ENCODE results near the gene PRR33. TPM values are rescaled to one million over a fixed set of nuclear protein-coding genes. Genes with fewer than 3 reads are reported as not detected.

PRR33 gene
- total and polyA plus RNA-seq, 9 of the 15 experiments (the other 6 are each of a cell fraction or from before 2014, with no cell fraction given), result not detected

DNA sequence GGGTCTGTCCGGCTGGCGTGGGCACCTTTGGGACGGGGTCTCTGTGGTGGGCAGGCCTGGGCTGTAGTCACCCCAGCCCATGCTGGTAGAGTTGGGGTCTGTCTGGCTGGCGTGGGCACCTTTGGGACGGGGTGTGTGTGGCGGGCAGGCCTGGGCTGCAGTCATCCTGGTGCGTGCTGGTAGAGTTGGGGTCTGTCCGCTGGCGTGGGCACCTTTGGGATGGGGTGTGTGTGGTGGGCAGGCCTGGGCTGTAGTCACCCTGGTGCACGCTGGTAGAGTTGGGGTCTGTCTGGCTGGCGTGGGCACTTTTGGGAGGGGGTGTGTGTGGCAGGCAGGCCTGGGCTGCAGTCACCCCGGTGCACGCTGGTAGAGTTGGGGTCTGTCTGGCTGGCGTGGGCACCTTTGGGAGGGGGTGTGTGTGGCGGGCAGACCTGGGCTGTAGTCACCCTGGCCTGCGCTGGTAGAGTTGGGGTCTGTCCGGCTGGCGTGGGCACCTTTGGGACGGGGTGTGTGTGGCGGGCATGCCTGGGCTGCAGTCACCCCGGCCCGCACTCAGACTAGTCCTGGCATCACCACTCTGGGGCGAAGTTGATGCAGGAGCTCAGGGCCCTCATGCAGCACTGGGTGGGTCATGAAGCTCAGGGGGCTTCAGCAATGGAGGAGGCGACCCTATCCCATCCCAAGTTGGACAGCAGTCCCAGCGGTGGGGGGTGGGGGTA, 19.3 kb downstream of the PRR33 start:
- no peak overlapping the region for H2AFZ ChIP-seq (ENCODE audit: low read depth, low read length)
- H3K9me1 ChIP-seq (ENCODE audit: control insufficient read depth, insufficient read depth, low read length), result no peaks in the 10 kb centered on the region
- ChIA-PET CTCF (ENCODE audit: low intra/inter-chr PET ratio) (no interaction called here), POLR2A (no interaction called here)
- no peak for ATAC-seq
- no peak for FAIRE-seq
- H3K4me1 ChIP-seq (replicated peaks in 1 of 2; ENCODE audit: control insufficient read depth in 2 of 2, insufficient read depth in 2 of 2, low read length in 2 of 2), result peaks cover 0 to 44% of the 10 kb centered on the region in 2 experiments; a peak in 2 of 5 replicates
- H4K20me1 ChIP-seq (replicated peaks; ENCODE audit: control insufficient read depth, insufficient read depth, low read length), result 0 out of 2 replicates have a peak, but pooled peaks cover 5% of the 10 kb centered on the region
- BruUV-seq (replicated peaks), result no TSS peak
- no peaks in the 10 kb centered on the region for H3K9me3 ChIP-seq (replicated peaks; ENCODE audit: control insufficient read depth, insufficient read depth, low read depth, low read length)
- DNase-seq (ENCODE audit: extremely low read depth in 1 of 4, low spot score in 3 of 4), result no peak
- H3K9ac ChIP-seq (ENCODE audit: insufficient read depth in 1 of 2, low read depth in 2 of 2, low read length in 2 of 2), result no peak overlapping the region
- H3K79me2 ChIP-seq (ENCODE audit: control insufficient read depth, insufficient read depth, low read length), result no peaks in the 10 kb centered on the region
- H3K4me2 ChIP-seq (ENCODE audit: insufficient read depth, low read length), result no peak overlapping the region
- H3K36me3 ChIP-seq (ENCODE audit: control insufficient read depth, insufficient read depth, low read length), result no peaks in the 10 kb centered on the region
- H3K4me3 ChIP-seq, result no peak overlapping the region
- H3K27me3 ChIP-seq (ENCODE audit: control insufficient read depth in 2 of 2, insufficient read depth in 2 of 2, low read length in 2 of 2), result peaks cover 15 to 59% of the 10 kb centered on the region in 2 experiments; a peak in 4 of 5 replicates
- no peak overlapping the region for H3K27ac ChIP-seq (ENCODE audit: extremely low read depth, low read depth, low read length)
- 3% methylated on average over 24 of the region's 25 CpGs for WGBS (ENCODE audit: insufficient coverage, low coverage, missing lambda C conversion rate)
- in situ Hi-C loops (cut with MboI) (loop anchor here (10.0 kb wide), 1 partner anchor 132 kb away; no protein-coding TSS in a partner anchor), intact Hi-C loops (cut with micrococcal nuclease) (no loop called here)
- TF ChIP-seq GTF2F1 (IDR thresholded peaks at IDR 0.05; ENCODE audit: low read depth, low read length) (no peak), NR1H2 (CRISPR knock-in tag; IDR thresholded peaks at IDR 0.05) (no peak), C11orf30 (IDR thresholded peaks at IDR 0.05; ENCODE audit: low read depth) (no peak), PML (IDR thresholded peaks at IDR 0.05; ENCODE audit: low read length) (no peak), ZNF436 (CRISPR knock-in tag; IDR thresholded peaks at IDR 0.05) (no peak), PCBP1 (IDR thresholded peaks at IDR 0.05; ENCODE audit: low read depth, low read length, poor library complexity, severe bottlenecking) (no peak), SIN3A (IDR thresholded peaks at IDR 0.05; ENCODE audit: borderline replicate concordance in 2 of 2, control insufficient read depth in 1 of 2, low read depth in 2 of 2, low read length in 2 of 2) (no peak), ZC3H4 (CRISPR knock-in tag; IDR thresholded peaks at IDR 0.05; ENCODE audit: borderline replicate concordance) (no peak), TCF7L2 (IDR thresholded peaks at IDR 0.05; ENCODE audit: low read depth, low read length) (no peak), PHTF2 (CRISPR knock-in tag; IDR thresholded peaks at IDR 0.05) (no peak), ZFP36 (IDR thresholded peaks at IDR 0.05; ENCODE audit: low read depth, low read length, partially characterized antibody) (no peak), KLF13 (tag; IDR thresholded peaks at IDR 0.05; ENCODE audit: borderline replicate concordance, low read depth) (no peak)
- TF ChIP-seq, protein P1, sequence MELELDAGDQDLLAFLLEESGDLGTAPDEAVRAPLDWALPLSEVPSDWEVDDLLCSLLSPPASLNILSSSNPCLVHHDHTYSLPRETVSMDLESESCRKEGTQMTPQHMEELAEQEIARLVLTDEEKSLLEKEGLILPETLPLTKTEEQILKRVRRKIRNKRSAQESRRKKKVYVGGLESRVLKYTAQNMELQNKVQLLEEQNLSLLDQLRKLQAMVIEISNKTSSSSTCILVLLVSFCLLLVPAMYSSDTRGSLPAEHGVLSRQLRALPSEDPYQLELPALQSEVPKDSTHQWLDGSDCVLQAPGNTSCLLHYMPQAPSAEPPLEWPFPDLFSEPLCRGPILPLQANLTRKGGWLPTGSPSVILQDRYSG (tag; conservative IDR thresholded peaks at IDR 0.05; ENCODE audit: low read depth), result no peak
- TF ChIP-seq, protein P2, sequence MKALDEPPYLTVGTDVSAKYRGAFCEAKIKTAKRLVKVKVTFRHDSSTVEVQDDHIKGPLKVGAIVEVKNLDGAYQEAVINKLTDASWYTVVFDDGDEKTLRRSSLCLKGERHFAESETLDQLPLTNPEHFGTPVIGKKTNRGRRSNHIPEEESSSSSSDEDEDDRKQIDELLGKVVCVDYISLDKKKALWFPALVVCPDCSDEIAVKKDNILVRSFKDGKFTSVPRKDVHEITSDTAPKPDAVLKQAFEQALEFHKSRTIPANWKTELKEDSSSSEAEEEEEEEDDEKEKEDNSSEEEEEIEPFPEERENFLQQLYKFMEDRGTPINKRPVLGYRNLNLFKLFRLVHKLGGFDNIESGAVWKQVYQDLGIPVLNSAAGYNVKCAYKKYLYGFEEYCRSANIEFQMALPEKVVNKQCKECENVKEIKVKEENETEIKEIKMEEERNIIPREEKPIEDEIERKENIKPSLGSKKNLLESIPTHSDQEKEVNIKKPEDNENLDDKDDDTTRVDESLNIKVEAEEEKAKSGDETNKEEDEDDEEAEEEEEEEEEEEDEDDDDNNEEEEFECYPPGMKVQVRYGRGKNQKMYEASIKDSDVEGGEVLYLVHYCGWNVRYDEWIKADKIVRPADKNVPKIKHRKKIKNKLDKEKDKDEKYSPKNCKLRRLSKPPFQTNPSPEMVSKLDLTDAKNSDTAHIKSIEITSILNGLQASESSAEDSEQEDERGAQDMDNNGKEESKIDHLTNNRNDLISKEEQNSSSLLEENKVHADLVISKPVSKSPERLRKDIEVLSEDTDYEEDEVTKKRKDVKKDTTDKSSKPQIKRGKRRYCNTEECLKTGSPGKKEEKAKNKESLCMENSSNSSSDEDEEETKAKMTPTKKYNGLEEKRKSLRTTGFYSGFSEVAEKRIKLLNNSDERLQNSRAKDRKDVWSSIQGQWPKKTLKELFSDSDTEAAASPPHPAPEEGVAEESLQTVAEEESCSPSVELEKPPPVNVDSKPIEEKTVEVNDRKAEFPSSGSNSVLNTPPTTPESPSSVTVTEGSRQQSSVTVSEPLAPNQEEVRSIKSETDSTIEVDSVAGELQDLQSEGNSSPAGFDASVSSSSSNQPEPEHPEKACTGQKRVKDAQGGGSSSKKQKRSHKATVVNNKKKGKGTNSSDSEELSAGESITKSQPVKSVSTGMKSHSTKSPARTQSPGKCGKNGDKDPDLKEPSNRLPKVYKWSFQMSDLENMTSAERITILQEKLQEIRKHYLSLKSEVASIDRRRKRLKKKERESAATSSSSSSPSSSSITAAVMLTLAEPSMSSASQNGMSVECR (CRISPR knock-in tag; IDR thresholded peaks at IDR 0.05), result no peak

All from K562 (cell line).